ENCODE results near the gene PCDHA11. TPM values are rescaled to one million over a fixed set of nuclear protein-coding genes. Genes with fewer than 3 reads are reported as not detected.

The PCDHA11 gene
- total RNA-seq, 1 donor from 2014 or later, result not detected

- intact Hi-C loops (cut with micrococcal nuclease), result loop anchor here (5.0 to 10.0 kb wide), 2 partner anchors 92 to 271 kb away; partner anchors contain the start of genes PCDHA2 and PCDHB6
These were observed 15.4 kb downstream of the PCDHA11 start for GRCh38 chr5:140883927-140884697.

- intact Hi-C loops (cut with micrococcal nuclease), result no loop called here
These were observed 47.6 kb downstream of the PCDHA11 start for GRCh38 chr5:140916325-140916724.

Other genes starting within 250 kb of the PCDHA11 start
- 0.51 and 0.56 TPM in 2 replicates for gene CD14, start 235.8 kb upstream of the PCDHA11 start, total RNA-seq
- gene TMCO6, start 229.5 kb upstream of the PCDHA11 start, total RNA-seq, result 25.6 and 28.6 TPM in 2 replicates
- 67.9 and 72.9 TPM in 2 replicates for gene NDUFA2, start 221.3 kb upstream of the PCDHA11 start, total RNA-seq
- gene IK, start 221.1 kb upstream of the PCDHA11 start, total RNA-seq, result 117 and 120 TPM in 2 replicates
- gene WDR55, start 204.1 kb upstream of the PCDHA11 start, total RNA-seq, result 33.0 and 35.7 TPM in 2 replicates
- 3.9 and 4.5 TPM in 2 replicates for gene DND1, start 195.4 kb upstream of the PCDHA11 start, total RNA-seq
- gene HARS1, start 177.6 kb upstream of the PCDHA11 start, total RNA-seq, result 92.9 and 96.9 TPM in 2 replicates
- 32.0 and 34.6 TPM in 2 replicates for gene HARS2, start 177.5 kb upstream of the PCDHA11 start, total RNA-seq
- 62.0 and 63.3 TPM in 2 replicates for gene ZMAT2, start 168.5 kb upstream of the PCDHA11 start, total RNA-seq
- not detected in 2 replicates for gene PCDHA1, start 82.8 kb upstream of the PCDHA11 start, total RNA-seq
- not detected in 2 replicates for gene PCDHA2, start 74.1 kb upstream of the PCDHA11 start, total RNA-seq
- not detected in 2 replicates for gene PCDHA3, start 67.9 kb upstream of the PCDHA11 start, total RNA-seq
- not detected in 2 replicates for gene PCDHA4, start 61.9 kb upstream of the PCDHA11 start, total RNA-seq
- not detected in 2 replicates for gene PCDHA5, start 47.3 kb upstream of the PCDHA11 start, total RNA-seq
- not detected in 2 replicates for gene PCDHA6, start 41.0 kb upstream of the PCDHA11 start, total RNA-seq
- gene PCDHA7, start 34.7 kb upstream of the PCDHA11 start, total RNA-seq, result not detected in 2 replicates
- not detected in 2 replicates for gene PCDHA8, start 27.8 kb upstream of the PCDHA11 start, total RNA-seq
- not detected in 2 replicates for gene PCDHA9, start 20.6 kb upstream of the PCDHA11 start, total RNA-seq
- not detected in 2 replicates for gene PCDHA10, start 13.1 kb upstream of the PCDHA11 start, total RNA-seq
- not detected in 2 replicates for gene PCDHA12, start 6.4 kb downstream of the PCDHA11 start, total RNA-seq
- gene PCDHA13, start 13.2 kb downstream of the PCDHA11 start, total RNA-seq, result not detected in 2 replicates
- gene PCDHAC1, start 57.3 kb downstream of the PCDHA11 start, total RNA-seq, result not detected in 2 replicates
- gene PCDHAC2, start 97.5 kb downstream of the PCDHA11 start, total RNA-seq, result not detected in 2 replicates
- gene PCDHB1, start 182.4 kb downstream of the PCDHA11 start, total RNA-seq, result not detected in 2 replicates
- gene PCDHB2, start 225.7 kb downstream of the PCDHA11 start, total RNA-seq, result 0.07 TPM in 1 of 2 replicates, not detected in the other
- not detected in 2 replicates for gene PCDHB3, start 231.5 kb downstream of the PCDHA11 start, total RNA-seq